H1 (cell line): ENCODE results near the gene SELENOI. TPM values are rescaled to one million over a fixed set of nuclear protein-coding genes. Genes with fewer than 3 reads are reported as not detected.

Experiments used
- CTCF ChIA-PET: fragments of 300-600 bp; sonication (Branson Sonifier 250); formaldehyde crosslinking; loops from one replicate; lab custom pipeline; 2021; ENCODE audit not compliant: partially characterized antibody; lab: Charles Lee
- POLR2A ChIA-PET: fragments of 300-600 bp; sonication (Branson Sonifier 250); formaldehyde crosslinking; loops from one replicate; lab custom pipeline; 2021; ENCODE audit warnings: inconsistent platforms; ENCODE audit not compliant: partially characterized antibody; lab: Charles Lee
- DNase-seq, 2 experiments: peaks; one replicate each; pipeline versions ENCODE4 v3.0.0 to v3.0.0-alpha.2; 2010 to 2022; ENCODE audit warnings: low spot score in 2 of 2, low read depth in 1 of 2, mixed read lengths in 1 of 2
- FAIRE-seq: peaks from 2 replicates; lab custom pipeline; 2011; peaks lifted over from hg19 to GRCh38; lab: Jason Lieb, UNC
- H2AFZ ChIP-seq: 2 replicates; pipeline ENCODE4 v1.8.1; 2012; ENCODE audit warnings: low read length, inconsistent platforms
- H2AK5ac ChIP-seq: 2 replicates; pipeline ENCODE4 v1.6.1; 2013; ENCODE audit warnings: low read depth, low read length
- H2BK120ac ChIP-seq: replicated peaks from 2 replicates; pipeline ENCODE3; 2013; ENCODE audit warnings: low read depth, low read length, inconsistent platforms
- H2BK12ac ChIP-seq: 2 replicates; pipeline ENCODE4 v1.6.1; 2013; ENCODE audit warnings: low read depth, low read length
- H2BK15ac ChIP-seq: 2 replicates; pipeline ENCODE4 v1.6.1; 2013; ENCODE audit warnings: low read length
- H2BK20ac ChIP-seq: 2 replicates; pipeline ENCODE4 v1.6.1; 2013; ENCODE audit warnings: low read length
- H2BK5ac ChIP-seq: 2 replicates; pipeline ENCODE4 v1.6.1; 2013; ENCODE audit warnings: low read depth, low read length
- H3K14ac ChIP-seq: 2 replicates; pipeline ENCODE4 v1.6.1; 2013; ENCODE audit warnings: inconsistent platforms; ENCODE audit not compliant: insufficient read length
- H3K18ac ChIP-seq: 2 replicates; pipeline ENCODE4 v1.6.1; 2013; ENCODE audit warnings: low read length; ENCODE audit errors: extremely low read depth
- H3K23ac ChIP-seq: 2 replicates; pipeline ENCODE4 v1.6.1; 2013; ENCODE audit warnings: inconsistent platforms; ENCODE audit not compliant: insufficient read length
- H3K23me2 ChIP-seq: 2 replicates; pipeline ENCODE4 v1.6.1; 2013; ENCODE audit warnings: low read depth, low read length
- H3K27ac ChIP-seq: 2 replicates; pipeline ENCODE4 v1.6.1; 2011; ENCODE audit warnings: low read depth, low read length, inconsistent platforms
- H3K27me3 ChIP-seq, 4 experiments: replicated peaks in 1 of 4; 1 replicate in 1 of 4; 2 replicates in 3 of 4; pipeline versions ENCODE4 v1.6.1 to v1.8.1; 2011 to 2013; ENCODE audit warnings: low read length in 3 of 4, mild to moderate bottlenecking in 3 of 4, inconsistent platforms in 2 of 4, mixed read lengths in 2 of 4, moderate library complexity in 1 of 4; ENCODE audit not compliant: control insufficient read depth in 3 of 4, insufficient read depth in 3 of 4; ENCODE audit errors: extremely low read depth in 1 of 4
- H3K36me3 ChIP-seq, 4 experiments: 2 replicates each; pipeline versions ENCODE4 v1.6.1 to v1.8.1; 2011 to 2013; ENCODE audit warnings: mild to moderate bottlenecking in 4 of 4, low read length in 3 of 4, moderate library complexity in 2 of 4, control low read depth in 1 of 4, inconsistent platforms in 1 of 4; ENCODE audit not compliant: insufficient read depth in 4 of 4, control insufficient read depth in 2 of 4
- H3K4ac ChIP-seq: replicated peaks from 2 replicates; pipeline ENCODE3; 2013; ENCODE audit warnings: low read length, low read depth, mixed read lengths, inconsistent platforms; ENCODE audit not compliant: insufficient read length
- H3K4me1 ChIP-seq, 4 experiments: replicated peaks in 1 of 4; 1 replicate in 1 of 4; 2 replicates in 3 of 4; pipeline versions ENCODE4 v1.6.1 to v1.8.1; 2011 to 2013; ENCODE audit warnings: low read length in 3 of 4, inconsistent platforms in 2 of 4, mixed read lengths in 1 of 4; ENCODE audit not compliant: insufficient read depth in 4 of 4, control insufficient read depth in 3 of 4
- H3K4me2 ChIP-seq, 2 experiments: 2 replicates each; pipeline versions ENCODE4 v1.6.1 to v1.8.1; 2011 to 2013; ENCODE audit warnings: low read depth in 2 of 2, low read length in 2 of 2, control low read depth in 1 of 2, inconsistent platforms in 1 of 2, mild to moderate bottlenecking in 1 of 2; ENCODE audit not compliant: insufficient read depth in 1 of 2
- H3K4me3 ChIP-seq, 4 experiments: fragments of 200-600, 300-600 bp in 1 of 4; sonication (generic), shearing (Covaris generic), sonication (Bioruptor Twin) in 1 of 4; 2 replicates each; pipeline versions ENCODE4 v1.5.1 to v1.8.1; 2011 to 2016; ENCODE audit warnings: low read length in 4 of 4, low read depth in 3 of 4, control low read depth in 2 of 4, inconsistent platforms in 2 of 4, mild to moderate bottlenecking in 2 of 4, mixed read lengths in 1 of 4, moderate library complexity in 1 of 4; ENCODE audit not compliant: insufficient read depth in 2 of 4; ENCODE audit errors: extremely low read depth in 1 of 4
- H3K56ac ChIP-seq: replicated peaks from 2 replicates; pipeline ENCODE3; 2013; ENCODE audit warnings: low read depth, mild to moderate bottlenecking, mixed read lengths, low read length, inconsistent platforms; ENCODE audit not compliant: insufficient read length
- H3K79me1 ChIP-seq: 2 replicates; pipeline ENCODE4 v1.6.1; 2013; ENCODE audit warnings: low read depth, low read length, control low read depth
- H3K79me2 ChIP-seq, 2 experiments: 2 replicates each; pipeline versions ENCODE4 v1.6.1 to v1.8.1; 2012 to 2013; ENCODE audit warnings: low read length in 2 of 2, mild to moderate bottlenecking in 2 of 2, inconsistent platforms in 1 of 2; ENCODE audit not compliant: insufficient read depth in 2 of 2, control insufficient read depth in 1 of 2
- H3K9ac ChIP-seq, 4 experiments: replicated peaks in 1 of 4; 1 replicate in 1 of 4; 2 replicates in 3 of 4; pipeline versions ENCODE4 v1.6.1 to v1.8.1; 2011 to 2013; ENCODE audit warnings: low read depth in 3 of 4, low read length in 3 of 4, control low read depth in 2 of 4, mild to moderate bottlenecking in 2 of 4, moderate library complexity in 2 of 4, inconsistent platforms in 1 of 4; ENCODE audit errors: extremely low read depth in 1 of 4
- H3K9me3 ChIP-seq, 2 experiments: 2 replicates each; pipeline versions ENCODE4 v1.6.1 to v1.8.1; 2012 to 2013; ENCODE audit warnings: mild to moderate bottlenecking in 2 of 2, moderate library complexity in 2 of 2, control low read depth in 1 of 2, inconsistent platforms in 1 of 2, low read depth in 1 of 2, low read length in 1 of 2, mixed read lengths in 1 of 2; ENCODE audit not compliant: insufficient read depth in 2 of 2
- H4K20me1 ChIP-seq, 2 experiments: replicated peaks in 1 of 2; 2 replicates each; pipeline versions ENCODE3 to v1.8.1; 2011 to 2013; ENCODE audit warnings: inconsistent platforms in 2 of 2, low read length in 2 of 2, mild to moderate bottlenecking in 1 of 2; ENCODE audit not compliant: insufficient read depth in 2 of 2, control insufficient read depth in 1 of 2
- H4K5ac ChIP-seq: 2 replicates; pipeline ENCODE4 v1.6.1; 2013; ENCODE audit warnings: low read length, low read depth, mixed read lengths, inconsistent platforms; ENCODE audit not compliant: insufficient read length
- H4K8ac ChIP-seq: 2 replicates; pipeline ENCODE4 v1.8.0; 2013; ENCODE audit warnings: mild to moderate bottlenecking, moderate library complexity, low read length, inconsistent platforms; ENCODE audit not compliant: insufficient read depth; ENCODE audit errors: extremely low read depth
- H4K91ac ChIP-seq: replicated peaks from 2 replicates; pipeline ENCODE3; 2013; ENCODE audit warnings: low read length, mixed read lengths, inconsistent platforms; ENCODE audit not compliant: insufficient read length
- ASH2L ChIP-seq: fragments of 200-600, 300-600 bp; sonication (generic); IDR thresholded peaks from one replicate; pipeline ENCODE4 v1.7.1; 2017; ENCODE audit warnings: low read length
- CTCF ChIP-seq, 3 experiments: IDR thresholded peaks; 1 replicate in 2 of 3; 2 replicates in 1 of 3; pipeline versions ENCODE4 v1.5.1 to v1.6.1; 2011; ENCODE audit warnings: low read length in 3 of 3, mild to moderate bottlenecking in 3 of 3, inconsistent platforms in 2 of 3, low read depth in 1 of 3, moderate library complexity in 1 of 3; ENCODE audit not compliant: insufficient read depth in 1 of 3; ENCODE audit errors: control extremely low read depth in 1 of 3
- GTF2F1 ChIP-seq: IDR thresholded peaks from 2 replicates; pipeline ENCODE4 v1.6.1; 2012; ENCODE audit warnings: low read depth, low read length, improper control_type of control experiment, borderline replicate concordance
- NANOG ChIP-seq: IDR thresholded peaks from 2 replicates; pipeline ENCODE4 v1.6.1; 2011; ENCODE audit warnings: low read length, low read depth, mild to moderate bottlenecking, inconsistent platforms; ENCODE audit not compliant: insufficient read depth, poor library complexity, severe bottlenecking
- SP4 ChIP-seq: IDR thresholded peaks from 2 replicates; pipeline ENCODE4 v1.6.1; 2012; ENCODE audit warnings: low read length, inconsistent platforms
- ZNF274 ChIP-seq: IDR thresholded peaks from 2 replicates; pipeline ENCODE4 v1.7.0; 2012; ENCODE audit warnings: low read length, borderline replicate concordance; ENCODE audit errors: extremely low read depth
- WGBS, 2 experiments: shearing (Covaris generic) in 1 of 2; methylation state at CpG; one replicate each; pipeline versions ENCODE4 v1.1.6 to v1.1.7; 2013 to 2015; ENCODE audit warnings: low lambda C conversion rate in 2 of 2, mixed read lengths in 2 of 2, inconsistent platforms in 1 of 2, low coverage in 1 of 2, missing lambda C conversion rate in 1 of 2; ENCODE audit not compliant: insufficient replicate concordance in 2 of 2, insufficient coverage in 1 of 2, insufficient read length in 1 of 2; ENCODE audit errors: extremely low coverage in 1 of 2, missing lambda C conversion rate in 1 of 2; 5-methylcytosine and 5-hydroxymethylcytosine counted together
- polyA plus RNA-seq, 7 experiments: library from polyadenylated mRNA; depleted of rRNA in 3 of 7; stranded (reverse) in 5 of 7; unstranded in 2 of 7; fragments of >200 nt in 5 of 7; fragments of 200-250 nt in 2 of 7; gene quantifications; 1 replicate in 5 of 7; 2 replicates in 1 of 7; 4 replicates in 1 of 7; pipeline versions ENCODE4 v1.2.1 to v1.2.3, GENCODE V29; 2011 to 2013; ENCODE audit warnings: missing spikeins in 2 of 7, mixed read lengths in 2 of 7
- total RNA-seq: library from RNA; stranded (reverse); fragmentation: NEBNext Ultra II Directional; extraction: Animal tissue kit (Norgen Biotek cat#: 25700); gene quantifications from 2 replicates; pipeline ENCODE4 v1.2.1, GENCODE V29; 2021
- TF ChIP-seq, protein P1 (sequence below): IDR thresholded peaks from 2 replicates; pipeline ENCODE4 v1.6.1; 2011; ENCODE audit warnings: low read length, improper control_type of control experiment

The SELENOI gene
- total and polyA plus RNA-seq, 2 of the 8 experiments (the other 6 are each of a cell fraction or from before 2014, with no cell fraction given), result 15.9 to 63.8 TPM

- Histone ChIP-seq H3K4me2 (no peak overlapping the region), H4K20me1 (no peaks in the 10 kb centered on the region), H2BK5ac (no peak overlapping the region), H3K18ac (no peak overlapping the region), H3K79me1 (no peaks in the 10 kb centered on the region), H2AK5ac (no peak overlapping the region), H3K23me2 (no peaks in the 10 kb centered on the region), H2BK12ac (no peak overlapping the region), H4K91ac (no peak overlapping the region), H3K36me3 (peaks cover 0 to 32% (median 13%) of the 10 kb centered on the region in 4 experiments; a peak in 6 of 8 replicates), H2BK120ac (no peak overlapping the region), H2AFZ (no peak overlapping the region), H2BK15ac (no peak overlapping the region), H3K79me2 (no peaks in the 10 kb centered on the region), H2BK20ac (no peak overlapping the region), H3K27me3 (no peaks in the 10 kb centered on the region), H3K4me1 (no peaks in the 10 kb centered on the region), H3K9me3 (no peaks in the 10 kb centered on the region), H3K9ac (no peak overlapping the region), H3K23ac (no peak overlapping the region), H3K4ac (no peak overlapping the region), H3K14ac (no peak overlapping the region), H4K5ac (no peak overlapping the region), H3K4me3 (no peak overlapping the region), H3K56ac (no peak overlapping the region), H4K8ac (no peak overlapping the region), H3K27ac (no peak overlapping the region)
- ChIA-PET CTCF (interaction anchor here (0.8 kb wide), 1 partner anchor 81 kb away, joined by 4 read pairs; no protein-coding TSS in a partner anchor), POLR2A (interaction anchor here (1.1 kb wide), 1 partner anchor 62 kb away, joined by 3 read pairs; no protein-coding TSS in a partner anchor)
- DNase-seq (no peak), FAIRE-seq (no peak)
- TF ChIP-seq CTCF (IDR thresholded peaks at IDR 0.05; ENCODE audit: control extremely low read depth in 1 of 3, insufficient read depth in 1 of 3, low read depth in 1 of 3, low read length in 3 of 3) (no peak), ZNF274 (no peak), GTF2F1 (no peak), NANOG (no peak), ASH2L (no peak), SP4 (no peak)
- TF ChIP-seq, protein P1, sequence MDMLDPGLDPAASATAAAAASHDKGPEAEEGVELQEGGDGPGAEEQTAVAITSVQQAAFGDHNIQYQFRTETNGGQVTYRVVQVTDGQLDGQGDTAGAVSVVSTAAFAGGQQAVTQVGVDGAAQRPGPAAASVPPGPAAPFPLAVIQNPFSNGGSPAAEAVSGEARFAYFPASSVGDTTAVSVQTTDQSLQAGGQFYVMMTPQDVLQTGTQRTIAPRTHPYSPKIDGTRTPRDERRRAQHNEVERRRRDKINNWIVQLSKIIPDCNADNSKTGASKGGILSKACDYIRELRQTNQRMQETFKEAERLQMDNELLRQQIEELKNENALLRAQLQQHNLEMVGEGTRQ, result no peak
- WGBS, 2 experiments, result 95% methylated on average over 4 of the region's 4 CpGs; no CpG with 5 or more reads in 1 of the 2 experiments
Measured at GRCh38 chr2:26387189-26387588, 41.2 kb downstream of the SELENOI start.
